Stimulated activated CD8-positive, alpha-beta memory T cell treated with anti-CD3 and anti-CD28 coated beads, Interleukin-12 subunit alpha, Interleukin-12 subunit beta, amount 100 ng/mL, for 4 hours (primary cell): Measurements from ENCODE around the gene MYO5B.

Experiments used
- DNase-seq: peaks from one replicate; pipeline ENCODE4 v3.0.0-alpha.2; 2020; ENCODE audit warnings: low read depth

The MYO5B gene

DNA sequence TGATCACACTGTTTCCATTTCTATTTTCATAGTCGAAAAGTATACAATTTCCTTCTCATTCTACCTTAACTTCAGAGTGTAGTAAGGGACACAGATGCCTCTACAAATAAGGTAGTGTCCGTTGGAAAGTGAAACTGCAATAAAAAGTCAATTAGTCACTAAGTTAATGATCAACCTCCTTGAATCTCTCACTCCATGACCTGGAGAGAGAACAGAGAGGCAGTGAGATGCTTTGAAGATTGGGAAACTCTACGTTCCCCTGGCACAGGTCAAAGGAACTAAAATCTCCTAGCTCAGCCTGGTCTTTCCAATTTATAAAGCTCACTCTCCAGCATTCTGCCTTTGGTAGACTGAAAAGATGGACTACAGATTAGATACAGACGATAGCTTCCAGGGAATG is 227.8 kb downstream of the MYO5B start:
- DNase-seq, result no peak

DNA sequence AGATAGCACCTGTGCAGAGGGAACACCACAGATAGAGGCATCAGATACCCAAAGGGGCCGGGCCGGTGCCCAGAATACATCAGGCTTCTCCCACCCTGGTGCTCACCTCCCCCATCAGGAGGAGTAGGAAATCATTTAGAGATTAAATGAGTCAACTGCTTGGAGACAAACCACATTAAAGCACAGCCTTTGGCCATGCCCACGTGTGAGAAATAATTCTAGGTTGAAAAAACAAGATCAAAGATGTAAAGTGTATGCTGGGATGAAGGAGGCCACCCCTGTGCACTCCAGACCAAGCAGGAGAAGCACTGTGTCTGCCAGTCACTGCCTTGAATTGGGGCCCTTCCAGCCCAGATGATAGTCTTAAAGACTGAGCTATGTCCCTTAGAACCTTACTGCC is 228.9 kb downstream of the MYO5B start:
- DNase-seq, result no peak

DNA sequence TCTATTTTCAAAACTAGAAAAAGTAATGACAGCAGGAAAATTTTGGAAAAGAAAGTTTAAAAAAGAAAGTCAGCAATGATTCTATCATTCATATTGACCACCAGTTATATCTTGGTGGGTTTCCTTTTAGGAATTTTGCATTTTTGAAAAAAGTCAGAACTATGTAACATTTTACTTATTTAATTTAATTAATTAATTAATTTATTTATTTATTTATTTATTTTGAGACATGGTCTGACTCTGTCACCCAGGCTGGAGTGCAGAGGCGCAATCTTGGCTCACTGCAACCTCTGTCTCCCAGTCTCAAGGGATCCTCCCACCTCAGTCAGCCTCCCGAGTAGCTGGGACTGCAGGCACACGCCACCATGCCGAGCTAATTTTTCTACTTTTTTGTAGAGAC is 231.7 kb downstream of the MYO5B start:
- DNase-seq, result no peak

DNA sequence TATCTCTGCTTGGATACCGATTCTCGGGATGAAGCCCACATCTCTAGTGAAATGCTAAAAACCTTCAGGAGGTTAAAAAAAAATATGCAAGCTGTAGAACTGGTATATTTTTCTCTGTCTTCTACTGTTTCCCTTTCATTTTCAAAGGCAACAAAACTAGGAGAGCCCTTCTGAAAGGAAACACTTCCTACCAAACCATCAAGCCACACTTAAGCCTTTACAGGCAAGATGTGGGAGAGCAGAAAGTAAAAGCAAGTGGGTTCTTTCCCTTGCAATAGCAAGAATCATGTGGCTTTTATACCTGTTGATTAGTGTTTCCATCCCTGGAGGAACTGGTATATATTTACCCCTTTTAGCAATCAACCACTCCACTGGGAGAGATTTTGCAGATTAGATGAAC is 233.7 kb downstream of the MYO5B start:
- no peak for DNase-seq

DNA sequence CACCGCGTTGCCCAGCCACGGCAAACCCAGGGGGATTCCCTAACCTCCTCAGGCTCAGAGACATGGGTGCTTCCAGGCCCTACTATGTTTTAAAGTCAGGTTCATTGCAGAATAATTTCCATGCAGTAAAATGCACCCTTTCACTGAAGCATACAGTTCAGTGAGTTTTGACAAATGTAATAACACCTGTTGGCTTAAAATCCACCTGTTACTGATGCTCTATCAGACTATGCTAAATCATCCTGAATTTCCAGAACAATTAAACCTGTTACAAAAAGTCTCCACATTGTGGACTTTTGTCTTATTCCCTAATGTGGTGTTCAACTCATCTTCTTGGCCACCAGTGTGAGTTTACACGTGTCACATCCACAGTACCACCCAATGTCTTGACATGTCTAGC is 234.6 kb downstream of the MYO5B start:
- DNase-seq, result no peak

DNA sequence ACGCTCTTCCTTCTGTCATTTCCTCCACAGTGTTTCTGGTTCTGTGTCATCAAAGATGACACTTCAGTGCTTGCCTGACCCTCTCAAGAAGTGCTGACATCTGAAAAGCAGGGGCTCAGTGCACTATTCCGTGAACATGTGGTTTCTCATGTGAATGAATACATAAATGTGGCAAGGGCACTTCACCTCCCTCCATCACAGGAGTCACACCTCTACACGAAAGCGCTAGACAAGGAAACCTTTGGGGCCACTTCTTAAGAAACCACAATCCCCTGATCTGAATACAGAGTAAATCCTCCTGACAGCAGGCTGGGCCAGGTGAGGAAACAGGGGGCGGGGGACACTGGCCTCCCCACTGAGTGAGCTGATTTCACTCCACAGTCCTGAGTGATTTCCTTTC is 235.8 kb downstream of the MYO5B start:
- DNase-seq, result no peak

DNA sequence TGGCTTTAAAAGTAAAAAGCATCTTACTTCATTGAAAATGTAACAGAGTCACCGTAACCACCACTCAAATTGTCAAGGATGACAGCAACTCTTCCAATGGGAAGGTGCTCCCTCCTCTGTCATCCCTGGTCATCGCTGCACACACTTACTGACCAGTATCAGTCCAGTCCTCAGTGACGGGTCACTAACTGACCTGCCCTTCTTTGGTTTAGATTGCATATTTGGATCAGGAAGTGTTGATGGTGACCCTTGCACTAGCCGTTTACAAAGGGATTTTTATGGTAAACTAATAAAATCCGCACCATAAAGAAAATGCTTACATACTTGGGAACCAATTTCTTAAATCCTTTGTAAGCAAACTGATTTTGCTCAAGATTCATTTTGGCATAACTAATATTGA is 239.7 kb downstream of the MYO5B start:
- no peak for DNase-seq

DNA sequence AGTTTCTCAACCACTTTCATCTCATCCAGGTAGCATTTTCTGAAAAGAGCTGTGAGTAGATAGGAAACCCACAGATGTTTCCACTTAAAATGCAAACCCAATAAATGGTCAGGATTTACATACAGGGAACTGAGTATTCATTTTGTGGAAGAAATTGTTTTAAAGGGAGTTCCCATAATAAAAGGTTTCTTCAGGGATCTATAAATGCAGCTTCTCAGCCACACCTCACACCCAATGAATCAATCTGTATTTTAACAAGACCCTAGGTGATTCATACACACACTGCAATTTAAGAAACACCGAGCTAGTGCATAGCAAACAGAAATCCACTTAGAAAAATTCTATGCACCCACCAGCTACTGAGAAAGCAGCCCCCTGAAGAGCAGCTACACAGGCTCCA is 241.6 kb downstream of the MYO5B start:
- DNase-seq, result no peak

DNA sequence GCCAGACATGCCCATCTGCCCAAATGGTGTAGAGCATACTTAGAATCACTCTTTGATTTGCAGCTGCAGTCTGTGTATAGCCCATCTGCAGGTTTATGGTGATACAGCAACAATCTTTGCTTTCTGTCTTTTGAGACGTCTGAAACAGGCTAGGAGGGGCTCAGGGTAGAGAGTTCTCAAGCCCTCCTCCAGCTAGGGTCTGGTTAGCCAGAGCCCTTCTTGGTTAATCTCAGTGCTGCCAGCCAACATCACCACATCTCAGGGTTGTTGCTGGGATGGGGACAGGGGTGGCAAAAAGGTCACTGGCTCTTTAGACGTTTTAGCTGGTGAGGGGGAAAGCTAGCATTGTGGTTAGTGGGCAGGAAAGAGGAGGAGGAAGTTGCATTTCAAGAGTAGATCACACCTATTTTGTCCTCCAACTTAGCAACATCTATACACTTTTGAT is 245.0 kb downstream of the MYO5B start:
- DNase-seq, result no peak

DNA sequence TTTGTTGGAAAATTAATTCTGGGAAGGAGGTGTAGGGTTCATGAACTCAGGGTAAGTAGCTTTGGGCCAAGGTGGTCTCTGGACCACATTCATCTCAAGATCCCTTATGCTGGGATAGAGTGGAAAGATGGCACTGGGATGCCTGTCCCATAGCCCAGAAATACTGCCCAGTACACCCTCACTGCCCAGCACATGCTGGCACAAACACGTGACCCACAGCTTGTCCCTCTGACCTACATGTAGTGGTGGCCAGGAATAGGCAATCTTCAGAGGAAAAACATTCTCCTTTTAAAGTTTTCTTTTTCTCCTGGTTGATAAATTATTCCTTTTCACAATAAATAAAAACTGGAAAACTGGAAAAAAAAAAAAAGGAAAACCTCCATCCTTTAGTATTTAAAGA is 246.0 kb downstream of the MYO5B start:
- no peak for DNase-seq

DNA sequence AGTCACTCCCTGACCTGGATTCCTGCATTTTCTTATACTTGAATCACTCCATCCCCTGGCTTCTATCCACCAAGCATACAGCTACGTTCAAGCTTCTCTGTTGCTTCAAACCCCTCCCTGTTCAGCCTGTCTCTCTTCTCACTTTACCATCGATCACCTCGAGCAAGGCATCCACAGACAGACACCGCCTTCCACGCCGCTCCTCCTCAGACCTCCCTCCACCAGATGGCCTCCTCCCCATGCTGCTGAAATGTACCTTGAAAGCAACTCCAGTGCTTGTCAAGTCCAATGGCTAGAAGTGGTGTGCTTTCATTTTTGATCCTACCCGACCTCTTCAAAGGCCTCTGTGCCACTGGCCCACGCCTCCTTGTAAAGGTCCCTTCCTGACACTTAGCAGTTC is 250.3 kb downstream of the MYO5B start:
- no peak for DNase-seq

DNA sequence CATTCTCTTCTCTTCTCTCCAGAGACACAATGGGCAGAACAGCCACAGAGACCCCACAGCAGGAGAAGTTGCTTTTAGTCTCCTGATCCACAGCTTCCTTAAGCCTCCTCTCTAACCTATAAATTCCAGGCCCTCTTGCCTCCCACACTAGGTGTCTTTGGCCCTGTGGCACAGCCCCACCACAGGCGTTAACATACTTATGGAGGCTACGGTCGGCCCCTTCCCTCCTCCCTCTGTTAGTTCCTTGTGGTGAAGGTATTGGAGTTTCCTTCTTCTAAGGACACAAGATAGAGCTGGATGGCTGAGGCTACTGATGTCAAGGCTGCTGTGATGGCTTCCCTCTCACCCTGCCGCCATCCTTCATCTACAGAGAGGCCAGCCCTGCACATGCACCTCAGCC is 258.1 kb downstream of the MYO5B start:
- no peak for DNase-seq

DNA sequence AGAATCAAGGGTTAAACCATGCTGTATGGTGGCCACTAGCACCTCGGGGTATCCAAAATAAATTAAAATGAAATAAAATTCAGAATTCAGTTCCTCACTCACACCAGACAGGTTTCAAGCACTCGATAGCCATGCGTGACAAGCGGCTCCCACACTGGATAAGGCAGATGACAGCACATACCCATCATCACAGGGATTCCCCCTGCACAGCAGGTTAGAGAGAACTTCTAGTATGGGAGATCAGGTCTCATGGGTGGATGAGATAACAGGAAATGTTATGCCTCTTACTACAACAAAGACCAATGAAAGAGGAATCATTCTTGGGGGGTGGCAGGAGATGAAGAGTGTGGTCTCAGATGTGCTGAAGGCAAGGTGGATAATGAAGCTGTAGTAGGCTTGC is 259.7 kb downstream of the MYO5B start:
- DNase-seq, result no peak

DNA sequence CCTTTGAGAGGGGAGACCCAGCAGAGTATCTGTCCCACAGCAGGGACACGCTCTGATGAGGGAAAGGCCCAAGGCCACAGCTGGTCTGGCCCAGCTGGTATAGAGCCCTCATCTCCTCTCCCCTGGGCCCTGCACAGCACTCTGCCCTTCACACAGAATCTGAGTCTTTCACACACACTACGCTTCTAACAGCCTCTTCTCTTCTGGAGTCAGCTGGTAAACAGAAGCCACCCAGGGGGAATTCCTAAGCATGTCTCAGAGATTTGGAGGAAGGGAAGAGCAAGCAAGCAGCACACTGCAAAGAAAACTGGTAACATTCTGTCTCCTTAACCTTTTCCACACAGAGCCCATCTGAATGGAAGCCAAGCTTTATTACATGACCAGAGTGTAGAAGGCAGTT is 260.5 kb downstream of the MYO5B start:
- no peak for DNase-seq

DNA sequence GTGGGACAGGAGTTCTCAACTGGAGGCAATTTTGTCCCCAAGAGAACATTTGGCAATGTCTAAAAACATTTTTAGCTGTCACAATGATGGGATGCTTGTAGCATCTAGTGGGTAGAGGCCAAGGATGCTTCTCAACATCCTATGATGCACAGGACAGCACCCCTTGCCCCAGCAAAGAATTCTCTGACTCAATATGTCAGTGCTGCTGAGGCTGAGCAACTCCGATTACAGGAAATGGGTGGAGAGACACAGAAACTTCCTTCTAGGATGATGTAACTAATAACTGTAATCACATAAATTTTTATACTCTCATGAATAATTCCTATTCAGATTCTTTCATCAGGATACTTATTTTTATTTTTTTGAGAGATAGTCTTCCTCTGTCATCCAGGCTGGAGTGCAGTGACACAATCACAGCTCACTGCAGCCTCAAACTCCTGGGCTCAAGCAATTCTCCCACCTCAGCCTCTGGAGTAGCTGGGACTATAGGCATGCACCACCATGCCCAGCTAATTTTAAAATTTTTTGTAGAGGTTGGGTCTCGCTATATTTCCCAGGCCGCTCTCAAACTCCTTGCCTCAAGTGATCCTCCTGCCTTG is 261.3 kb downstream of the MYO5B start:
- DNase-seq, result no peak

DNA sequence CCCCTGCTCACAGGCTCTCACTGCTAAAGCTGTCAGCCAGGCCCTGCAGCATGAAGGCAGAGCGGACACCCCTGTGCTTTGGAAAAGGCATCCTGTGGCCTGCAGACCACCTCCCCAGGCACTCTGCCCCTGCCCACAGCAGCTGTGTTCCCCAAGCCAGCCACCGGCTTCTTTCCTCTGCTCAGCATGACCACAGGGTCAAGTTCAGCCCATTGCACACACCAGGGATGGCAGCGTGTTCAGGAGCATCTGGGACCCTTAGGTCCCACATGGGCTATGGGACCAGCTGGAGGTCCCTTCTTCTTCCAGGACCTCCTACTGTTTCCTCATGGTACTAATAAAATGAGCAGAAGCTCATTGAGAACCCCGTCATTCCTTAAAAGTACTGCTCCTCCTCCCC is 263.2 kb downstream of the MYO5B start:
- DNase-seq, result no peak

DNA sequence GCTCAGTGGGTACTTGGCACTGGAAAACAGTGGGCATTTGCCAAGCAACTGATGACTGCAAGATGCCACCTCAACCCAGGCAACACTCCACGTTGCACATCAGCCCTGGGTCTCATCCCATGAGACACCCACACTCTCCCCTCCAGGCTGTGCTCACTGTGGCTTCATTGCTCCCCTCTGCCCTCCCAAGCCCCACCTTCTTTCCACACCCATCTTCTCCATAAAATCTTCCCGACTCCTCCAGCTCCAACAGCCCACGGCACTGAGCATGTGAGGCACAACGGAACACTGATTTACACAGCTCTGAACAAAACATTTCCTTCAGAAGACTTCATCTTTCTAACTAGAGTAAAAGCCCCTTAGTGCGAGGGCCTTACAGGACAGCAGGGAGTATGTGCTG is 263.8 kb downstream of the MYO5B start:
- no peak for DNase-seq

DNA sequence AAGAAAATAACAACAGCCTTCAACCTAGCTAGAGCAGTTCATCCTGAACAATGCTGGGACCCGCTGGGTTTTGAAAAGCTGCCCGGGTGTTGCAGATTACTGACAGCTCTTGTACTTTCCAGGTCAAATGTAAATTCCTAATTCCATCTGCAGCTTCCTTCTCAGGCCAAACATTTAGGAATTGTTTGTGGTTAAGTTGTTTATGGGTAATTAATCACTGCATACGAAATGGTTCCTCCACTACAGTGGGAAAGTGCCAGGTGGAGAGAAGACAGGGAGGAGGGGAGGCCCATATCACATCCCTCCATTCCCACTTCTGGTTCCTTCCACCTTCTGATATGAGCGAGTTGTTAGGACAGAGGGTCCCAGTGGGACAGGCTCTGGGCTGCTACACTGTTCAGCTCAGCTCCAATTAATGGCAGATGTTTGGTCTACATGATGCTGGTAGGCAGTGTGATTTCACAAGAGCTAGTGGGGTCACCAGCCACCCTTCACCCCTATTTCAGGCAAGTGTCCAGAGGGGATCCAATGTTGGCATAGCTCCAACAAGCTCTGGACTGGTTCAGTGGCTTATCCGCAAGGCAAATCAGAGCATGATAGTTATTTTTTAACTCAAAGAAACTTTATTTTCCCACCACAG is 268.7 kb downstream of the MYO5B start:
- no peak for DNase-seq

DNA sequence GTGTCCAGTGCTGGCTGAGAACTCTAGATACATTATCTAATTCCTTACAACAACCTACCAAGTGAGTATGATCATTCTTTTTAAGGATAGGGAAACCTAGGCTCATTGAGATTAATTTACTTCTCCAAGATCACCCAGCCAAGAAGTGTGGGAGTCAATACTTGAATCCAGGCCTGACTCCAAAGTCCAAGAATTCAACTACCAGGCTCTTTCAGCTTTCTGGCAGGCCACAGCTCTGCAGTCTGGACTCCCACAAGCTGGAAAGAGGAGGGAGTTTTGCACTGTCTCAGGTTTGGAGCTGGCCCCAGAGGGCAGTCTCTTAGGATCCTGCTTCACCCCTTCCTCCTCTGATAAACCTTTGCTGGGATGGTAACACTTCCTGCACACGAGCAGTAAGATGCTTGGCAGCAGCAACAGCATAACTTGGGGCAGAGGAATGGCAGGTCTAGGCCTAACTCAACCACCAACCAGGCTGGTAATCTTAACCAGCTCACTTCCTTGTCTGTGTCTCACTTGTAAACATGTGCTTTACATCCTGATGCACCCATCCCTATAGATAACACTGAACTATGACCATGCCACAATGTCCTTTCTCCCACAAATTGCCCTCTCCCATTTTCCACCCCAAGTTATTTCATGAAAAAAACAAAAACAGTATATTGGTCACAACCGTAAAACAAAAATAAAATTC is 270.5 kb downstream of the MYO5B start:
- DNase-seq, result no peak

DNA sequence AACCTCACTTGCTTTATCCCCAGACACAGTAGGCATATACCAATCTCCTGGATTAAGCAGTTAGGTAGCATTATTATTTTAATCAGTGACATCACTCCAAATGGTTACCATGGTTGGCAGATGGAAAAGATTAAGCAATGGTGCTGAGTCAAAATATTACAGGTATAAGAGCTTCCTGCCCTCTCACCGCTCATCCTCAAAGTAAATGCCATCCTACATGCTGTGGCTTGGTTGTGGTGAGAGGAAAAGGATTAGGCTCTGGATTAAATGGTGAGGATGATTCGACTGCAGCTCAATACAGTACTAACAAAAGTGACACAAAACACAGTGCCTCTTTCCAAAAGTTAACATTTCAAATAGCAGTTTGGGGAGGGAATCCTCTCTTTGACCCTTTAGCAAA is 272.7 kb downstream of the MYO5B start:
- DNase-seq, result no peak

DNA sequence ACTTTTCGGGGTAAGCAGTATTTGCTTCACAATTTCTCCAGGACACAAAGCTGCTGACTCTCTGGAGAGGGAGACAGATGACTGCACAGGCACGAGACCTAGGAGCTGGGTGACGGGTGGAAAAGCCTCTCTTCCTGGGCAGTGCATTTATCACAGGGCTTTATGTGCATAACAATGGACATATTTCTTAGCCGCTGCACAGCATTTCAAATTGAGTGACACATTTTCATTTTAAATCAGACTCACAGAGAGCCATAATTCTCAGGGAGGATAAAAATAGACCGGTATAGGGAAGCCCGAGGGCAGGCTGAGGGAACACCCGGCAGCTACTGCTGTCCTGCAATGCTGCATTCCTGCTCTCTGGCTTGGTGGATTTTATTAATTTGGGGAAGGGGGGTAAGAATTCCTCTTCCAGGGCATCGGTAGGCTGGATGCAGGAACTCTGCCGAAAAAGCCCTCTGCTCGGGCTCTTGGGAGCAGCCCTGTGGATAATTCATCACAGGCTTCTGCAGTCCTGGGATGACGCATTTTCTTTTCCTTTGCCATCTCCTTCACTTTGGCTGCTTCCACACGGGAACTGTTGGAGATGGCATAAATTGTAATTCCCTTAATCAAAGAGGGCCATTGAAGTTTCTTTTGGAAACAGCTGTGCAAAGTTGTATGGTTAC is 273.5 kb downstream of the MYO5B start:
- DNase-seq, result no peak

DNA sequence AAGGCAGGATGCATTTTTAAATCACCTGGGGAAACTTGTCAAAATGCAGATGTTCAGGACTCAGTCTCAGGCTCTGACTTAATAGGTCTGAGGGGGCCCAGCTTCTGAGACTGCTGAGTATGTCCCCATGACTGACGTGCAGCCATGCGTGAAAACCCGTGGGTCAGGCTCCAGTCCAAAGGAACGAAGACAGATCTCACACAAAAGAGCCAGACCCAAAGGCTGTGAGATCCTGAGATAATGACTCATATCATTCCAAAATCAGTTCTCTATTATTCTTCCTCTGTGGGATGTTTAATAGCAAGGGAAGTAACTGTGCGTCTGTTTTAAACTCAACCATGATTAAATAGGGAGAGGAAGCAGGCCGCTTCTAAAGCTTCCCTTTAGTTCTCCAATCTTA is 274.2 kb downstream of the MYO5B start:
- no peak for DNase-seq

DNA sequence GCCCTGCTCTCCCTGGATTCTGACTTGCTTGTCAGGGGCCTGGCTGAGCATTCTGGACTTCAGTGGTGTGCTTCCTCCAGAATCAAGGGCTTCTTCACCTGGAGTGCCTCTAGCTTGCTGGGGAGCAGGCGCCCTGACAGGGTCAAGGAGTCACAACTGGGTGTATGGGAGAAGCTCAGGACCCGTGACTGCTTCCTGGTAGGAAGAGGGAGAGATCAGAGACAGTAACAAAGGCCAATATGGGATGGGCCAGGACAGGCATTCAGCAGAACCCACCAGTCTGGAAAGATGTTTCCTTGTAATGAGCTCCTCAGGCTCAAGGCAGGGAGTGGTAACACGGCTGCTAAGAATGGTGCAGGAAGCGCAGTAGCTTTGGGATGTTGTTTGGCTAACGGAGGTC is 277.2 kb downstream of the MYO5B start:
- no peak for DNase-seq
